Measurements from ENCODE around the gene RAP1GAP. TPM values are rescaled to one million over a fixed set of nuclear protein-coding genes. Genes with fewer than 3 reads are reported as not detected.

Gene RAP1GAP
- total RNA-seq, 4 donors from 2014 or later: 0.46 to 0.75 TPM; not detected in 2

GRCh38 chr1:21565285-21565684, 103.9 kb downstream of the RAP1GAP start:
- Histone ChIP-seq H3K27ac (no peak overlapping the region), H3K4me3 (no peak overlapping the region), H3K36me3 (no peaks in the 10 kb centered on the region), H3K27me3 (no peaks in the 10 kb centered on the region), H3K9me3 (no peaks in the 10 kb centered on the region), H3K4me1 (no peaks in the 10 kb centered on the region)
- intact Hi-C loops (cut with DNase I; ENCODE audit: low total_unique reads) (no loop called here), in situ Hi-C loops (cut with MboI; ENCODE audit: low sequenced_read_pairs in 4 of 4) (no loop called here)
- no peak for TF ChIP-seq CTCF (IDR thresholded peaks at IDR 0.05 in 4 of 5, conservative IDR thresholded peaks at IDR 0.05 in 1 of 5)
- no peak for TF ChIP-seq POLR2A (IDR thresholded peaks at IDR 0.05)
- DNase-seq (no peak), ATAC-seq (no peak)

- H3K27me3 ChIP-seq: no peaks in the 10 kb centered on the region
- no peaks in the 10 kb centered on the region for H3K4me1 ChIP-seq
- no peak overlapping the region for H3K4me3 ChIP-seq
- no peaks in the 10 kb centered on the region for H3K36me3 ChIP-seq
- DNase-seq: no peak
- in situ Hi-C loops (cut with MboI; ENCODE audit: low sequenced_read_pairs in 4 of 4): no loop called here
- no peak for ATAC-seq
- intact Hi-C loops (cut with DNase I; ENCODE audit: low total_unique reads): no loop called here
- TF ChIP-seq CTCF (IDR thresholded peaks at IDR 0.05 in 4 of 5, conservative IDR thresholded peaks at IDR 0.05 in 1 of 5) (no peak), POLR2A (IDR thresholded peaks at IDR 0.05) (no peak)
- no peaks in the 10 kb centered on the region for H3K9me3 ChIP-seq
- no peak overlapping the region for H3K27ac ChIP-seq
Observed at GRCh38 chr1:21564521-21565095, 104.5 kb downstream of the RAP1GAP start.

GRCh38 chr1:21563971-21564370, 105.2 kb downstream of the RAP1GAP start:
- intact Hi-C loops (cut with DNase I; ENCODE audit: low total_unique reads) (no loop called here), in situ Hi-C loops (cut with MboI; ENCODE audit: low sequenced_read_pairs in 4 of 4) (no loop called here)
- DNase-seq: no peak
- no peak for ATAC-seq
- TF ChIP-seq CTCF (IDR thresholded peaks at IDR 0.05 in 4 of 5, conservative IDR thresholded peaks at IDR 0.05 in 1 of 5) (no peak), POLR2A (IDR thresholded peaks at IDR 0.05) (no peak)
- no peaks in the 10 kb centered on the region for H3K9me3 ChIP-seq
- H3K36me3 ChIP-seq: no peaks in the 10 kb centered on the region
- H3K27ac ChIP-seq: no peak overlapping the region
- no peak overlapping the region for H3K4me3 ChIP-seq
- no peaks in the 10 kb centered on the region for H3K27me3 ChIP-seq
- H3K4me1 ChIP-seq: no peaks in the 10 kb centered on the region

- Histone ChIP-seq H3K27ac (no peak overlapping the region), H3K36me3 (no peaks in the 10 kb centered on the region), H3K9me3 (no peaks in the 10 kb centered on the region), H3K4me1 (no peaks in the 10 kb centered on the region), H3K27me3 (peaks cover 0 to 1% (median 0%) of the 10 kb centered on the region in 3 donors), H3K4me3 (no peak overlapping the region)
- ATAC-seq (no peak), DNase-seq (no peak)
- TF ChIP-seq POLR2A (IDR thresholded peaks at IDR 0.05): no peak
- TF ChIP-seq CTCF (IDR thresholded peaks at IDR 0.05 in 4 of 5, conservative IDR thresholded peaks at IDR 0.05 in 1 of 5): no peak
- in situ Hi-C loops (cut with MboI; ENCODE audit: low sequenced_read_pairs in 4 of 4) (no loop called here), intact Hi-C loops (cut with DNase I; ENCODE audit: low total_unique reads) (no loop called here)
Observed at GRCh38 chr1:21562896-21563295, 106.3 kb downstream of the RAP1GAP start.

Measured in gastrocnemius medialis (tissue), 4 donors.